ENCODE measurements around the gene TBC1D24. TPM values are rescaled to one million over a fixed set of nuclear protein-coding genes. Genes with fewer than 3 reads are reported as not detected.
"Not testable (repeated sequence)": the region's sequence is repeated elsewhere in the genome, so short reads cannot be mapped to it uniquely, and the experiment has no call there.

Gene TBC1D24
- total RNA-seq, 1 experiment from 2014 or later = 24.6 TPM

DNA sequence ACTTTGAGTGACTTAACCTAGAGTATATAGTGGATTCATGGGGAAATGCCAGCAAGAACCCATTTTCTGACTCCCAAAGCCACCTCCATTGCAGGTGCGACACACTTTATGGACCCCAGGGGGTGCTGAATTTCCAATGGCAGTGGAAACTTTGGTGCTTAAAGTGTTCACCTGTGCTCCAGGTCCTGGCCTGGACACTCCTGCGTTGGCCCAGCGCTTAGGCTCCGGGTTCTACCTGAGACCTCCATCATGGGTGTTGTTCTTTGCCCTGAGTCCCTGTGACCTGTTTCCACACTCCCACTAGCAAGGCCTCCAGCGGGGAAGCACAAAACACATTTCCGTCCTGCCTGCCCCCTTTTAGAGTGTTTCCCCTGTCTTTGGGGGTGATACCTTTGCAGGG, 42.6 kb upstream of the TBC1D24 start:
- TF ChIP-seq, protein P1, sequence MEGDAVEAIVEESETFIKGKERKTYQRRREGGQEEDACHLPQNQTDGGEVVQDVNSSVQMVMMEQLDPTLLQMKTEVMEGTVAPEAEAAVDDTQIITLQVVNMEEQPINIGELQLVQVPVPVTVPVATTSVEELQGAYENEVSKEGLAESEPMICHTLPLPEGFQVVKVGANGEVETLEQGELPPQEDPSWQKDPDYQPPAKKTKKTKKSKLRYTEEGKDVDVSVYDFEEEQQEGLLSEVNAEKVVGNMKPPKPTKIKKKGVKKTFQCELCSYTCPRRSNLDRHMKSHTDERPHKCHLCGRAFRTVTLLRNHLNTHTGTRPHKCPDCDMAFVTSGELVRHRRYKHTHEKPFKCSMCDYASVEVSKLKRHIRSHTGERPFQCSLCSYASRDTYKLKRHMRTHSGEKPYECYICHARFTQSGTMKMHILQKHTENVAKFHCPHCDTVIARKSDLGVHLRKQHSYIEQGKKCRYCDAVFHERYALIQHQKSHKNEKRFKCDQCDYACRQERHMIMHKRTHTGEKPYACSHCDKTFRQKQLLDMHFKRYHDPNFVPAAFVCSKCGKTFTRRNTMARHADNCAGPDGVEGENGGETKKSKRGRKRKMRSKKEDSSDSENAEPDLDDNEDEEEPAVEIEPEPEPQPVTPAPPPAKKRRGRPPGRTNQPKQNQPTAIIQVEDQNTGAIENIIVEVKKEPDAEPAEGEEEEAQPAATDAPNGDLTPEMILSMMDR (IDR thresholded peaks at IDR 0.05 in 2 of 3, conservative IDR thresholded peaks at IDR 0.05 in 1 of 3; ENCODE audit: borderline replicate concordance in 1 of 3, insufficient read depth in 1 of 3, low read depth in 2 of 3, low read length in 2 of 3) = peak in 2 of 3 experiments; percentile 15 to 30; a peak in 1 of 6 replicates
- TF ChIP-seq ELF1 (IDR thresholded peaks at IDR 0.05; ENCODE audit: borderline replicate concordance, low read depth) (no peak), FOSL1 (IDR thresholded peaks at IDR 0.05; ENCODE audit: low read depth) (no peak)
- H3K4me1 ChIP-seq (ENCODE audit: control insufficient read depth in 1 of 2, insufficient read depth in 2 of 2, low read length in 2 of 2) = peaks cover 8 to 28% of the 10 kb centered on the region in 2 experiments; a peak in 3 of 4 replicates
- ChIA-PET CTCF (no interaction called here), POLR2A (no interaction called here), RAD21 (ENCODE audit: low non-redundant PET in 1 of 2, low total read pairs in 2 of 2, uncharacterized antibody in 2 of 2, unreplicated experiment in 2 of 2) (no interaction called here)
- no peaks in the 10 kb centered on the region for H4K20me1 ChIP-seq (ENCODE audit: insufficient read depth)
- H3K9me3 ChIP-seq (ENCODE audit: control insufficient read depth in 1 of 2, insufficient read depth in 1 of 2, low read depth in 1 of 2, low read length in 2 of 2) = no peaks in the 10 kb centered on the region
- H3K36me3 ChIP-seq (ENCODE audit: control insufficient read depth in 1 of 2, insufficient read depth in 2 of 2, low read length in 2 of 2) = peaks cover 37 to 55% of the 10 kb centered on the region in 2 experiments
- TSS peak; percentile 16 for BruUV-seq (replicated peaks)
- no peak overlapping the region for H3K4me3 ChIP-seq (replicated peaks in 1 of 2; ENCODE audit: low read depth in 1 of 2, low read length in 2 of 2)
- no peak overlapping the region for H3K9ac ChIP-seq (ENCODE audit: low read length)
- no peak overlapping the region for H2AFZ ChIP-seq (ENCODE audit: low read depth, low read length, poor library complexity, severe bottlenecking)
- no peak overlapping the region for H3K27ac ChIP-seq (ENCODE audit: low read depth, low read length)
- H3K27me3 ChIP-seq (ENCODE audit: insufficient read depth, low read length) = no peaks in the 10 kb centered on the region
- DNase-seq (ENCODE audit: low read depth, low spot score) (no peak), ATAC-seq (no peak)
- no peak overlapping the region for H3K4me2 ChIP-seq (ENCODE audit: low read length)
- intact Hi-C loops (cut with micrococcal nuclease) = no loop called here
- no peaks in the 10 kb centered on the region for H3K9me2 ChIP-seq (ENCODE audit: insufficient read depth)
- H3K79me2 ChIP-seq (ENCODE audit: insufficient read depth, low read length) = peaks cover 68% of the 10 kb centered on the region

GRCh38 chr16:2432801-2433505, 42.0 kb upstream of the TBC1D24 start:
- intact Hi-C loops (cut with micrococcal nuclease) = no loop called here

DNA sequence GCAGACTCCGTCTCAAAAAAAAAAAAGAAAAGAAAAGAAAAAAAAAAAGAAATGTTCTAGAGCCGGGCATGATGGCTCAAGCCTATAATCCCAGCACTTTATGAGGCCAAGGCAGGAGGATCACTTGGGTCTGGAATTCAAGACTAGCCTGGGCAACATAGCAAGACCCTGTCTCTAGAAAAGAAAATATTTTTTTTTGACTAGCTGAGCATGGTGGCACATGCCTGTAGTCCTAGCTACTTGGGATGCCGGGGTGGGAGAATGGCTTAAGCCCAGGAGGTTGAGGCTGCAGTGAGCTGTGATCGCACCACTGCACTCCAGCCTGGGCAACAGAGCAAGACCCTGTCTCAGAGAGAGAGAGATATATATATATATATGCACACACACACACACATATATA, 39.7 kb upstream of the TBC1D24 start:
- ATAC-seq = not testable (repeated sequence)

More at GRCh38 chr16:2432801-2433505, 42.0 kb upstream of the TBC1D24 start:
- no peaks in the 10 kb centered on the region for H4K20me1 ChIP-seq (ENCODE audit: insufficient read depth)
- ChIA-PET CTCF (no interaction called here), POLR2A (no interaction called here), RAD21 (ENCODE audit: low non-redundant PET in 1 of 2, low total read pairs in 2 of 2, uncharacterized antibody in 2 of 2, unreplicated experiment in 2 of 2) (no interaction called here)
- H3K79me2 ChIP-seq (ENCODE audit: insufficient read depth, low read length) = peaks cover 68% of the 10 kb centered on the region
- no peak overlapping the region for H3K9ac ChIP-seq (ENCODE audit: low read length)
- H3K27ac ChIP-seq (ENCODE audit: low read depth, low read length) = no peak overlapping the region
- TF ChIP-seq EZH2 (IDR thresholded peaks at IDR 0.05) = no peak
- TF ChIP-seq, protein P2, sequence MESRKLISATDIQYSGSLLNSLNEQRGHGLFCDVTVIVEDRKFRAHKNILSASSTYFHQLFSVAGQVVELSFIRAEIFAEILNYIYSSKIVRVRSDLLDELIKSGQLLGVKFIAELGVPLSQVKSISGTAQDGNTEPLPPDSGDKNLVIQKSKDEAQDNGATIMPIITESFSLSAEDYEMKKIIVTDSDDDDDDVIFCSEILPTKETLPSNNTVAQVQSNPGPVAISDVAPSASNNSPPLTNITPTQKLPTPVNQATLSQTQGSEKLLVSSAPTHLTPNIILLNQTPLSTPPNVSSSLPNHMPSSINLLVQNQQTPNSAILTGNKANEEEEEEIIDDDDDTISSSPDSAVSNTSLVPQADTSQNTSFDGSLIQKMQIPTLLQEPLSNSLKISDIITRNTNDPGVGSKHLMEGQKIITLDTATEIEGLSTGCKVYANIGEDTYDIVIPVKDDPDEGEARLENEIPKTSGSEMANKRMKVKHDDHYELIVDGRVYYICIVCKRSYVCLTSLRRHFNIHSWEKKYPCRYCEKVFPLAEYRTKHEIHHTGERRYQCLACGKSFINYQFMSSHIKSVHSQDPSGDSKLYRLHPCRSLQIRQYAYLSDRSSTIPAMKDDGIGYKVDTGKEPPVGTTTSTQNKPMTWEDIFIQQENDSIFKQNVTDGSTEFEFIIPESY (IDR thresholded peaks at IDR 0.05; ENCODE audit: extremely low read depth, insufficient replicate concordance, low read length) = no peak
- TF ChIP-seq TCF7L2 (IDR thresholded peaks at IDR 0.05; ENCODE audit: borderline replicate concordance, extremely low read depth, insufficient read depth, insufficient read length) = no peak
- TF ChIP-seq ZFX (IDR thresholded peaks at IDR 0.05) = no peak
- TF ChIP-seq ZNF274 (IDR thresholded peaks at IDR 0.05; ENCODE audit: low read depth, low read length) = no peak
- no peak for TF ChIP-seq POLR2A (IDR thresholded peaks at IDR 0.05; ENCODE audit: borderline replicate concordance, extremely low read depth, insufficient read depth, insufficient read length)
- ATAC-seq (no peak), DNase-seq (ENCODE audit: low read depth, low spot score) (no peak)
- BruUV-seq (replicated peaks) = no TSS peak
- peaks cover 43 to 62% of the 10 kb centered on the region in 2 experiments for H3K36me3 ChIP-seq (ENCODE audit: control insufficient read depth in 1 of 2, insufficient read depth in 2 of 2, low read length in 2 of 2)
- H3K9me3 ChIP-seq (ENCODE audit: control insufficient read depth in 1 of 2, insufficient read depth in 1 of 2, low read depth in 1 of 2, low read length in 2 of 2) = no peaks in the 10 kb centered on the region
- no peak overlapping the region for H2AFZ ChIP-seq (ENCODE audit: low read depth, low read length, poor library complexity, severe bottlenecking)
- H3K4me3 ChIP-seq (replicated peaks in 1 of 2; ENCODE audit: low read depth in 1 of 2, low read length in 2 of 2) = no peak overlapping the region
- no peaks in the 10 kb centered on the region for H3K27me3 ChIP-seq (ENCODE audit: insufficient read depth, low read length)
- no peak overlapping the region for H3K4me2 ChIP-seq (ENCODE audit: low read length)
- H3K4me1 ChIP-seq (ENCODE audit: control insufficient read depth in 1 of 2, insufficient read depth in 2 of 2, low read length in 2 of 2) = peaks cover 6 to 21% of the 10 kb centered on the region in 2 experiments; a peak in 3 of 4 replicates
- H3K9me2 ChIP-seq (ENCODE audit: insufficient read depth) = no peaks in the 10 kb centered on the region

More for the DNA sequence above, 39.7 kb upstream of the TBC1D24 start:
- DNase-seq (ENCODE audit: low read depth, low spot score); H3K9me2 ChIP-seq (ENCODE audit: insufficient read depth); H3K4me1 ChIP-seq (ENCODE audit: control insufficient read depth in 1 of 2, insufficient read depth in 2 of 2, low read length in 2 of 2); H3K9me3 ChIP-seq (ENCODE audit: control insufficient read depth in 1 of 2, insufficient read depth in 1 of 2, low read depth in 1 of 2, low read length in 2 of 2); H3K27ac ChIP-seq (ENCODE audit: low read depth, low read length); BruUV-seq (replicated peaks); H2AFZ ChIP-seq (ENCODE audit: low read depth, low read length, poor library complexity, severe bottlenecking); CTCF ChIA-PET; H3K4me2 ChIP-seq (ENCODE audit: low read length); H3K9ac ChIP-seq (ENCODE audit: low read length); POLR2A ChIA-PET; H3K27me3 ChIP-seq (ENCODE audit: insufficient read depth, low read length); intact Hi-C loops (cut with micrococcal nuclease); H4K20me1 ChIP-seq (ENCODE audit: insufficient read depth); H3K4me3 ChIP-seq (replicated peaks in 1 of 2; ENCODE audit: low read depth in 1 of 2, low read length in 2 of 2): not testable (repeated sequence)
- RAD21 ChIA-PET (ENCODE audit: low non-redundant PET in 1 of 2, low total read pairs in 2 of 2, uncharacterized antibody in 2 of 2, unreplicated experiment in 2 of 2) = interaction anchor here in 1 of 2 experiments (0.7 kb wide), 1 partner anchor 231 kb away, joined by 3 read pairs; no protein-coding TSS in a partner anchor
- H3K79me2 ChIP-seq (ENCODE audit: insufficient read depth, low read length) = peaks cover 66% of the 10 kb centered on the region
- H3K36me3 ChIP-seq (ENCODE audit: control insufficient read depth in 1 of 2, insufficient read depth in 2 of 2, low read length in 2 of 2) = peaks cover 53 to 76% of the 10 kb centered on the region in 2 experiments
